ENCODE data around the gene KIF21B.

DNA sequence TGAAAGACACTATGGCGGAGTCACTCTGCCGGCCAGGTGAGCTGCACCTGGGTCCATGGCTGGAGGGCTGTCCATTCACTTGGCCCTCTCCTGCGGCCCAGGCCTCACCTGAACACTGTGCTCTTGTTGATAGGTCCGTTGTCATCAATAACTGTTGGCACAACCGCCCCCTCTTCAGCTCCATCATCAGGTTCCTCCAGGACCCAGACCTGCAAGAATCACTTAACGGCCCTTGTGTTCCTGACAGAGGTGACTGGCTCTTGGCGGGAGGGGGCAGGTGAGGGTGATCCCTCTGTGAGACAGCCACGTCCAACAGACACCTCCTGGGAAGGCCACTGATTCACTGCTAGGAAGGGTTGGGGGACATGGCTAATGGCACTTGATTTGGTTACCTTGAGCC is 73.9 kb downstream of the KIF21B start:
- TF ChIP-seq, protein P1, sequence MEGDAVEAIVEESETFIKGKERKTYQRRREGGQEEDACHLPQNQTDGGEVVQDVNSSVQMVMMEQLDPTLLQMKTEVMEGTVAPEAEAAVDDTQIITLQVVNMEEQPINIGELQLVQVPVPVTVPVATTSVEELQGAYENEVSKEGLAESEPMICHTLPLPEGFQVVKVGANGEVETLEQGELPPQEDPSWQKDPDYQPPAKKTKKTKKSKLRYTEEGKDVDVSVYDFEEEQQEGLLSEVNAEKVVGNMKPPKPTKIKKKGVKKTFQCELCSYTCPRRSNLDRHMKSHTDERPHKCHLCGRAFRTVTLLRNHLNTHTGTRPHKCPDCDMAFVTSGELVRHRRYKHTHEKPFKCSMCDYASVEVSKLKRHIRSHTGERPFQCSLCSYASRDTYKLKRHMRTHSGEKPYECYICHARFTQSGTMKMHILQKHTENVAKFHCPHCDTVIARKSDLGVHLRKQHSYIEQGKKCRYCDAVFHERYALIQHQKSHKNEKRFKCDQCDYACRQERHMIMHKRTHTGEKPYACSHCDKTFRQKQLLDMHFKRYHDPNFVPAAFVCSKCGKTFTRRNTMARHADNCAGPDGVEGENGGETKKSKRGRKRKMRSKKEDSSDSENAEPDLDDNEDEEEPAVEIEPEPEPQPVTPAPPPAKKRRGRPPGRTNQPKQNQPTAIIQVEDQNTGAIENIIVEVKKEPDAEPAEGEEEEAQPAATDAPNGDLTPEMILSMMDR (conservative IDR thresholded peaks at IDR 0.05; ENCODE audit: low read depth, low read length) = no peak
- no peak for TF ChIP-seq EZH2 (IDR thresholded peaks at IDR 0.05; ENCODE audit: borderline replicate concordance, low read depth, low read length, poor library complexity, severe bottlenecking)

Data from A673 (cell line).